GM19043 (cell line): ENCODE measurements around the gene FAS.

Experiments used
- ATAC-seq: cut with Tn5 transposase; IDR thresholded peaks from one replicate; pipeline ENCODE4 v1.9.1; 2021; ENCODE audit warnings: low read depth; ENCODE audit not compliant: unreplicated experiment

The FAS gene

DNA sequence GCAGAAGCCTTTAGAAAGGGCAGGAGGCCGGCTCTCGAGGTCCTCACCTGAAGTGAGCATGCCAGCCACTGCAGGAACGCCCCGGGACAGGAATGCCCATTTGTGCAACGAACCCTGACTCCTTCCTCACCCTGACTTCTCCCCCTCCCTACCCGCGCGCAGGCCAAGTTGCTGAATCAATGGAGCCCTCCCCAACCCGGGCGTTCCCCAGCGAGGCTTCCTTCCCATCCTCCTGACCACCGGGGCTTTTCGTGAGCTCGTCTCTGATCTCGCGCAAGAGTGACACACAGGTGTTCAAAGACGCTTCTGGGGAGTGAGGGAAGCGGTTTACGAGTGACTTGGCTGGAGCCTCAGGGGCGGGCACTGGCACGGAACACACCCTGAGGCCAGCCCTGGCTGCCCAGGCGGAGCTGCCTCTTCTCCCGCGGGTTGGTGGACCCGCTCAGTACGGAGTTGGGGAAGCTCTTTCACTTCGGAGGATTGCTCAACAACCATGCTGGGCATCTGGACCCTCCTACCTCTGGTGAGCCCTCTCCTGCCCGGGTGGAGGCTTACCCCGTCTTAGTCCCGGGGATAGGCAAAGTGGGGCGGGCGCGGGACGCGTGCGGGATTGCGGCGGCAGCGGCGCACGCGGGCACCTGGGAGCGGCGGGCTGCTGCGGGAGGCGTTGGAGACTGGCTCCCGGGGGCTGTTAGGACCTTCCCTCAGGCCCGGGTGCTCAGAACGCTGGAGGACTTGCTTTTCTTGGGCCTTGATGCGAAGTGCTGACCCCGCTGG, at the start of gene FAS:
Gene FAS, plus strand, starts transcription at position 415 of the 777 bp plus-strand sequence. Its CDS starts 79 bp downstream, at position 494.
- ATAC-seq = peak; percentile 60

GRCh38 chr10:88941026-88941425, 49.6 kb upstream of the FAS start:
- no peak for ATAC-seq

GRCh38 chr10:88943778-88944177, 46.8 kb upstream of the FAS start:
- no peak for ATAC-seq

DNA sequence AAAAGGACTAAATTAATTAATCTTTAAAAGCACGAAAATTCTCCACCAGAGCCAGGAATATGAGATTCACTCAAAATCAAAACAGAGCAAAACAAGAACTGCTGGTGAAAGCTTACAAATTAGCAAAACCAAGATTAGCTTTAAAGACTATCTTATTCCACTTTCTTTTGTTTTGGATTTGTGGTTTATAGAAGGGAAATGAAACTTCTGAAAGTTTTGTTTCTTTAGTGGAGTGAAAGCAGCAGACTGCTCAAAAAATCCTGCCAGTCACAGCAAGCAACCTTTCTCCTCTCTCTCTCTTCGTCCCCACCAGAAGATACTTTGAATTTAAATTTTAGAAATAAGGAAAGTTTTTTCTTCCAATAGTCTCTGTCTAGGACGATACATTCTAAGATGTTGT, 45.8 kb upstream of the FAS start:
- ATAC-seq = peak; percentile 49

DNA sequence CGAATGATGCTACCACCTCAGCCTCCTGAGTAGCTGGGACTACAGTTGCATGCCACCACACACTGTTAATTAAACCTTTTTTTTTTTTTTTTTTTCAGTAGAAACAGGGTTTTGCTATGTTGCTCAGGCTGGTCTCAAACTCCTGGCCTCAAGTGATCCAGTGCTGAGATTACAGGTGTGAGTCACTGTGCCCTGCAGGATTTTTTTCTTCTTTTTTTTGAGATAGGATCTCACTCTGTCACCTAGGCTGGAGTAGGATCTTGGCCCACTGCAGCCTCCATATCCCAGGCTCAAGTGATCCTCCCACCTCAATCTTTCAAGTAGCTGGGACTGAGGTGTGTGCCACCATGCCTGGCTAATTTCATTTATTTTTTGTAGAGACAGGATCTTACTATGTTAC, 44.4 kb upstream of the FAS start:
- no peak for ATAC-seq

GRCh38 chr10:88946965-88947590, 43.5 kb upstream of the FAS start:
- ATAC-seq = no peak

GRCh38 chr10:88949051-88949450, 41.5 kb upstream of the FAS start:
- no peak for ATAC-seq

- ATAC-seq = no peak
Measured at GRCh38 chr10:88949912-88950837, 40.4 kb upstream of the FAS start.

GRCh38 chr10:88952647-88953111, 37.9 kb upstream of the FAS start, which contains the start of gene ACTA2:
Gene ACTA2 (minus strand): TSS chr10:88952773. CDS start chr10:88948930, 3,843 bp downstream.
- no peak for ATAC-seq

GRCh38 chr10:88953662-88954061, 36.9 kb upstream of the FAS start:
- no peak for ATAC-seq

GRCh38 chr10:88954458-88955083, 36.0 kb upstream of the FAS start:
- no peak for ATAC-seq

- no peak for ATAC-seq
Measured at GRCh38 chr10:88957381-88957780, 33.2 kb upstream of the FAS start.

GRCh38 chr10:88958721-88959120, 31.9 kb upstream of the FAS start:
- ATAC-seq = no peak

DNA sequence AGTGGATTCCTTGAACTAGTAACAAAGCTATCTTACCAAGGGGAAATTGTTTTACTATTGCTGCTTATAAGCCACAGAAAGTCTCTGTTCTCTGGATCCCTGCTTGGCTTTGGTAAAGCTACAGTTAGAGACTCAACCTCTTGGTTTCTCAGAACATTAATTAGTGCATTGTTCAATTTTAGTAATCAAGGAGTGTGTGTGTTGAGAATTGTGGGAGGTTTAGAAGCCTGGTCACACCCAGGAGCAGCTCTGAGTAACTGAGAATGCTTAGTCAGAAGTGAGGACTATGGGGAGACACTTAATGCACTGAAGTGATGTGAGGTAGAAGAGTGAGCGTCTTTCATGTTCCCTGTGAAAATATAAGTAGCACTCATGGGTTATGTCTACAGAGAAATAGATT, 29.8 kb upstream of the FAS start:
- ATAC-seq = no peak

GRCh38 chr10:88961266-88961665, 29.3 kb upstream of the FAS start:
- ATAC-seq = no peak

GRCh38 chr10:88962336-88962735, 28.3 kb upstream of the FAS start:
- no peak for ATAC-seq

- no peak for ATAC-seq
Measured at GRCh38 chr10:88963318-88963717, 27.3 kb upstream of the FAS start.

DNA sequence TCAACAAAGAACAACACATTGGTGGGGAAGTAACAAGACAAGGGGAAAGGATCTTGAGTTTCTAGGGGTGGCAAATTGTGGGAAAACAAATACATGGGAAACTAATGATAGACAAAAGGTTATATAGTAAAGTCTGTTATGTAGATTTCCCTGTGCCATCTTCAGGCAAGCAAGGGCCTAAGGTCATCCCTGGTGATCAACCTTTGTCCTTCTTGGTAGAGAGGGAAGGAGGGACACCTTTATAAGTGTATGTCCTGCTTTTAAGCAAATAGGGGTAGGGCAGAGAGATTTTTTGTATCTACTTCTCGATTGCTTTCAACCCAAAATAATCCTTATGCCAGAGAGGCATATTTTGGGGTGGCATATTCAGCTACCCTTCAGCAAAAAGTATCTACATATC, 26.2 kb upstream of the FAS start:
- no peak for ATAC-seq

DNA sequence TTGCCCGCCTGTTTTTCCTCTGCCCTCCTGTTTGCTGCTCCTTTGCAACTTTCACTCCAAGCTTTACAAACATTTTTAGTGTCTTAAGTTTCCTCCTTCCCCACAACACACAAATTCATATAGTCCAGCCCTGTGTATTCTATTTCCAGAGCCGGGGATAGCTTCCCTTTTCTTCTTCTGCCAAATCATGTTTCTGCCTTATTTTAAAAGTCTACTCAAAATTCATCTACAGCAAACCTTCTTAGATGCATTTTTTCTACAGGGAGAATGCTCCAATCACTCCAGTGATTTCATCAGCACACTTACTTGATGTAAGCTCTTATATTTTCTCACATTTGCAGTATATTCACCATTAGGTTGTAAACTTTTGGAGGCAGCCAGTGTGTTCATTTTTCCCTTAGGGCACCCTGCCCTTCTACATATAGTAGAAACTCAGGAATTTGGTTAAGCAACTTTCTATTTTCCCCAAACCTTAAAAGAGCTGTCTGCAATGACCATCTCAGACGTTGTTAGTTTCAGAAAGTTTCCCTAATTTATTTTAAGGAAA, 25.7 kb upstream of the FAS start:
- ATAC-seq = no peak

DNA sequence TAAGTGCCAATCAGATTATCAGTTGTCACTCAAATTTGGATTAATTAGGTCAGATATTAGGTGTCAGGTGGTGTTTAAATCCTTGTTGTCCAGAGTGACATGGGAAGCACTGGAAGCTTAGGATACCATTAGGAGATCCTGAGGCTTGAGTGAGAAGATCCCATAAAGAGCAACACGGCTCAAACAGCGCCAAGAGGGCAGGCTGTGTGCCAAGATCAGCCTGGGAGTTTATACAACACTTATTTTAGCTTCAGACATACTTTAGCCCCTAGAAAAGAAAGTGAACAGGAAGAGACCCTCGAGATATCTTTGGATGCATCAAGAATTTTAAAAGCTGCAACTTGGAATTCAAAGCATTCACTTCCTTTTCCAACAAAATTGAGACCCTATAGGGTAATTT, 23.8 kb upstream of the FAS start:
- ATAC-seq = no peak
